Peyer's patch (tissue), 4 donors: ENCODE data around the gene AFF2. TPM values are rescaled to one million over a fixed set of nuclear protein-coding genes. Genes with fewer than 3 reads are reported as not detected.

Experiments
- DNase-seq, 3 donors: peaks; one replicate each; pipeline ENCODE4 v3.0.0-alpha.2; 2017 to 2019
- H3K27ac ChIP-seq, 4 donors: fragments of 200-600 bp; sonication (generic); one replicate each; pipeline ENCODE4 v1.5.1; 2016 to 2019
- H3K27me3 ChIP-seq, 2 donors: fragments of 200-600 bp; sonication (generic); one replicate each; pipeline ENCODE4 v1.5.1; 2019
- H3K36me3 ChIP-seq, 3 donors: fragments of 200-600 bp; sonication (generic); one replicate each; pipeline ENCODE4 v1.5.1; 2016 to 2019
- H3K4me1 ChIP-seq, 4 donors: fragments of 200-600 bp; sonication (generic); one replicate each; pipeline ENCODE4 v1.5.1; 2016 to 2019
- H3K4me3 ChIP-seq, 4 donors: fragments of 200-600 bp; sonication (generic); 1 replicate in 3 of 4; 2 replicates in 1 of 4; pipeline ENCODE4 v1.5.1; 2016 to 2019; ENCODE audit warnings: mild to moderate bottlenecking in 1 of 4
- H3K9me3 ChIP-seq, 4 donors: fragments of 200-600 bp; sonication (generic); one replicate each; pipeline ENCODE4 v1.5.1; 2016 to 2019; ENCODE audit warnings: mild to moderate bottlenecking in 1 of 4
- CTCF ChIP-seq, 6 experiments: fragments of 450-650 bp in 4 of 6; fragments of 200-600 bp in 2 of 6; sonication (generic) in 1 of 6; IDR thresholded peaks; one replicate each; pipeline ENCODE4 v1.5.1; 2017 to 2019; ENCODE audit warnings: antibody characterized with exemption in 6 of 6, mild to moderate bottlenecking in 3 of 6, moderate library complexity in 1 of 6
- POLR2A ChIP-seq, 2 donors: fragments of 450-650 bp; IDR thresholded peaks; one replicate each; pipeline ENCODE4 v1.5.1; 2017; ENCODE audit warnings: antibody characterized with exemption in 2 of 2, mild to moderate bottlenecking in 2 of 2, moderate library complexity in 2 of 2
- total RNA-seq, 4 donors: library from RNA; depleted of rRNA; stranded (reverse); fragments of >200 nt; gene quantifications; one replicate each; pipeline ENCODE4 v1.1.0, GENCODE V29; 2016

The AFF2 gene
- total RNA-seq, 4 donors from 2014 or later: 0.18 to 2.5 (median 1.9) TPM; not detected in 1

GRCh38 chrX:148682206-148682605, 181.8 kb downstream of the AFF2 start:
- Histone ChIP-seq H3K9me3 (no peaks in the 10 kb centered on the region), H3K4me3 (no peak overlapping the region), H3K27ac (no peak overlapping the region), H3K4me1 (no peaks in the 10 kb centered on the region), H3K36me3 (no peaks in the 10 kb centered on the region), H3K27me3 (no peaks in the 10 kb centered on the region)
- no peak for DNase-seq
- no peak for TF ChIP-seq POLR2A (IDR thresholded peaks at IDR 0.05)
- no peak for TF ChIP-seq CTCF (IDR thresholded peaks at IDR 0.05)

GRCh38 chrX:148691456-148691855, 191.0 kb downstream of the AFF2 start:
- Histone ChIP-seq H3K27ac (no peak overlapping the region), H3K9me3 (no peaks in the 10 kb centered on the region), H3K4me1 (no peaks in the 10 kb centered on the region), H3K36me3 (no peaks in the 10 kb centered on the region), H3K27me3 (no peaks in the 10 kb centered on the region), H3K4me3 (no peak overlapping the region)
- DNase-seq: no peak
- no peak for TF ChIP-seq CTCF (IDR thresholded peaks at IDR 0.05)
- TF ChIP-seq POLR2A (IDR thresholded peaks at IDR 0.05): no peak

GRCh38 chrX:148695255-148695654, 194.8 kb downstream of the AFF2 start:
- Histone ChIP-seq H3K27me3 (no peaks in the 10 kb centered on the region), H3K36me3 (no peaks in the 10 kb centered on the region), H3K4me3 (no peak overlapping the region), H3K27ac (no peak overlapping the region), H3K9me3 (no peaks in the 10 kb centered on the region), H3K4me1 (no peaks in the 10 kb centered on the region)
- TF ChIP-seq CTCF (IDR thresholded peaks at IDR 0.05) (no peak), POLR2A (IDR thresholded peaks at IDR 0.05) (no peak)
- no peak for DNase-seq

GRCh38 chrX:148698221-148698620, 197.8 kb downstream of the AFF2 start:
- no peaks in the 10 kb centered on the region for H3K27me3 ChIP-seq
- H3K4me3 ChIP-seq: no peak overlapping the region
- H3K9me3 ChIP-seq: no peaks in the 10 kb centered on the region
- no peak overlapping the region for H3K27ac ChIP-seq
- H3K36me3 ChIP-seq: no peaks in the 10 kb centered on the region
- H3K4me1 ChIP-seq: no peaks in the 10 kb centered on the region
- no peak for DNase-seq
- TF ChIP-seq CTCF (IDR thresholded peaks at IDR 0.05) (no peak), POLR2A (IDR thresholded peaks at IDR 0.05) (no peak)

- no peaks in the 10 kb centered on the region for H3K9me3 ChIP-seq
- H3K36me3 ChIP-seq: no peaks in the 10 kb centered on the region
- H3K4me1 ChIP-seq: no peaks in the 10 kb centered on the region
- no peaks in the 10 kb centered on the region for H3K27me3 ChIP-seq
- no peak overlapping the region for H3K27ac ChIP-seq
- DNase-seq: no peak
- no peak for TF ChIP-seq POLR2A (IDR thresholded peaks at IDR 0.05)
- TF ChIP-seq CTCF (IDR thresholded peaks at IDR 0.05): no peak
- H3K4me3 ChIP-seq: no peak overlapping the region
Observed at GRCh38 chrX:148700021-148700420, 199.6 kb downstream of the AFF2 start.

GRCh38 chrX:148713981-148714380, 213.6 kb downstream of the AFF2 start:
- H3K27me3 ChIP-seq: no peaks in the 10 kb centered on the region
- TF ChIP-seq POLR2A (IDR thresholded peaks at IDR 0.05) (no peak), CTCF (IDR thresholded peaks at IDR 0.05) (no peak)
- no peaks in the 10 kb centered on the region for H3K9me3 ChIP-seq
- H3K36me3 ChIP-seq: no peaks in the 10 kb centered on the region
- no peaks in the 10 kb centered on the region for H3K4me1 ChIP-seq
- no peak for DNase-seq
- no peak overlapping the region for H3K27ac ChIP-seq
- H3K4me3 ChIP-seq: no peak overlapping the region
